HepG2 (cell line): Measurements from ENCODE around the gene GMEB2. TPM values are rescaled to one million over a fixed set of nuclear protein-coding genes. Genes with fewer than 3 reads are reported as not detected.

Source experiments
- CREBL2 ChIP-seq: sonication (generic); formaldehyde crosslinking; IDR thresholded peaks from 2 replicates; pipeline ENCODE4 v1.8.1; 2023; ENCODE audit warnings: missing genetic modification reagents, mild to moderate bottlenecking, borderline replicate concordance
- JARID2 ChIP-seq: sonication (generic); formaldehyde crosslinking; IDR thresholded peaks from 2 replicates; pipeline ENCODE4 v1.8.1; 2023; ENCODE audit warnings: missing genetic modification reagents, inconsistent platforms; ENCODE audit not compliant: insufficient replicate concordance
- NFYB ChIP-seq: sonication (generic); formaldehyde crosslinking; IDR thresholded peaks from 2 replicates; pipeline ENCODE4 v1.4.0; 2020; ENCODE audit warnings: missing genetic modification reagents
- SALL2 ChIP-seq: sonication (generic); formaldehyde crosslinking; IDR thresholded peaks from 2 replicates; pipeline ENCODE4 v1.8.1; 2023; ENCODE audit warnings: mild to moderate bottlenecking, missing genetic modification reagents, inconsistent platforms
- TCF7 ChIP-seq: sonication (generic); IDR thresholded peaks from 2 replicates; pipeline ENCODE4 v1.6.1; 2016; ENCODE audit warnings: antibody characterized with exemption, low read depth
- TEAD3 ChIP-seq: optimal IDR thresholded peaks from 2 replicates; pipeline ENCODE3; 2016; ENCODE audit warnings: borderline replicate concordance
- ZFP37 ChIP-seq: sonication (generic); formaldehyde crosslinking; IDR thresholded peaks from 2 replicates; pipeline ENCODE4 v1.4.0; 2020; ENCODE audit warnings: missing genetic modification reagents, borderline replicate concordance
- ZNF644 ChIP-seq: IDR thresholded peaks from 2 replicates; pipeline ENCODE4 v1.6.1; 2016; ENCODE audit warnings: low read depth
- ZNF766 ChIP-seq: sonication (generic); formaldehyde crosslinking; IDR thresholded peaks from 2 replicates; pipeline ENCODE4 v1.5.0; 2020; ENCODE audit warnings: missing genetic modification reagents, borderline replicate concordance
- polyA plus RNA-seq, 8 experiments: library from polyadenylated mRNA; depleted of rRNA in 3 of 8; stranded (reverse) in 7 of 8; unstranded in 1 of 8; fragments of >200 nt; fragmentation: Illumina TruSeq in 4 of 8; extraction: Trizol in 4 of 8; gene quantifications; 2 replicates each; pipeline versions ENCODE4 v1.2.1 to v1.2.3, GENCODE V29; 2011 to 2016; ENCODE audit warnings: low read depth in 4 of 8, missing spikeins in 1 of 8, mixed read lengths in 1 of 8; ENCODE audit not compliant: insufficient read depth in 1 of 8
- total RNA-seq, 5 experiments: library from RNA; depleted of rRNA; stranded (reverse); fragments of >200 nt; fragmentation: Illumina TruSeq; extraction: Trizol; gene quantifications; 2 replicates each; pipeline ENCODE4 v1.2.3, GENCODE V29; 2016; ENCODE audit warnings: low read depth in 1 of 5
- TF ChIP-seq, protein P1 (sequence below): sonication (generic); formaldehyde crosslinking; IDR thresholded peaks from 2 replicates; pipeline ENCODE4 v1.8.0; 2022; ENCODE audit warnings: missing genetic modification reagents, mild to moderate bottlenecking, borderline replicate concordance
- TF ChIP-seq, protein P2 (sequence below): fragments of 450-650 bp; IDR thresholded peaks from 2 replicates; pipeline ENCODE4 v1.6.1; 2017; ENCODE audit warnings: mild to moderate bottlenecking
- TF ChIP-seq, protein P3 (sequence below): sonication (generic); formaldehyde crosslinking; IDR thresholded peaks from 2 replicates; pipeline ENCODE4 v1.8.0; 2022; ENCODE audit warnings: missing genetic modification reagents, mild to moderate bottlenecking, inconsistent platforms, borderline replicate concordance
- TF ChIP-seq, protein P4 (sequence below): sonication (generic); formaldehyde crosslinking; IDR thresholded peaks from 2 replicates; pipeline ENCODE4 v1.5.0; 2020; ENCODE audit warnings: mild to moderate bottlenecking, missing genetic modification reagents, borderline replicate concordance

The GMEB2 gene
- total and polyA plus RNA-seq, 2 of the 13 experiments (the other 11 are each of a cell fraction or from before 2014, with no cell fraction given), result 10.6 to 12.4 TPM

DNA sequence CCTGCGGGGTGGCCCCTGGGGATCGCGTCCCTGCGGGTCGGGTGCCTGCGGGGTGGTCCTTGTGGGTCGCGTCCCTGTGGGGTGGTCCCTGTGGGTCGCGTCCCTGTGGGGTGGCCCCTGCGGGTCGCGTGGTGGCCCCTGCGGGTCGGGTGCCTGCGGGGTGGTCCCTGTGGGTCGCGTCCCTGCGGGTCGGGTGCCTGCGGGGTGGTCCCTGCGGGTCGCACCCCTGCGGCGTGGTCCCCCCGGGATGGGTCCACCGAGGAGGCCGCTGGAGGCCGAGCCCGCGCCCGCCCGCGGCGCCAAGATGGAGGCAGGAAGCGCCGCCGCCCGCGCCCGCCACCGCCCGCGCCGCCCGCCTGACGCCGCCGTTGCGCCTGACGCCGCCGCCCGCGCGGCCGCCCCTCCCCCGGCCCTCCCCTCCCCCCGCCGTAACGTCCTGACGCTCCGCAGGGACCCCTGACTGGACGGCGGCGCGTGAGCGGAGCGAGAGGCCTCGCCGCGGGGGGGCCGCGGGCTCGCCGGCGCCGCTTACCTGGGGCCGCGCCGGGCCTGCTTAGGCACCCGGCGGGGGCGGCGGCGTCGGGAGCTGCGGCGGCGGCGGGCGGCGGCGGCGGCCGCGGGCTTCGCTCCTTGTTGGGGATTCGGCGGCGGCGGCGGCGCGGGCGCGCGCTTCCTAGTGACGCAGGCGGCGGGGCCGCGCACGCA lies at the start of gene GMEB2 (continued):
- TF ChIP-seq SALL2 (CRISPR knock-in tag) (peak; percentile 70; the same call in 1 of the 2 replicates), TCF7 (no peak), JARID2 (CRISPR knock-in tag) (peak; percentile 78), ZNF644 (CRISPR knock-in tag) (no peak), ZNF766 (CRISPR knock-in tag) (peak; percentile 81; the same call in 1 of the 2 replicates), ZFP37 (CRISPR knock-in tag) (no peak), NFYB (CRISPR knock-in tag) (no peak), CREBL2 (no peak), TEAD3 (CRISPR knock-in tag) (no peak)
- TF ChIP-seq, protein P1, sequence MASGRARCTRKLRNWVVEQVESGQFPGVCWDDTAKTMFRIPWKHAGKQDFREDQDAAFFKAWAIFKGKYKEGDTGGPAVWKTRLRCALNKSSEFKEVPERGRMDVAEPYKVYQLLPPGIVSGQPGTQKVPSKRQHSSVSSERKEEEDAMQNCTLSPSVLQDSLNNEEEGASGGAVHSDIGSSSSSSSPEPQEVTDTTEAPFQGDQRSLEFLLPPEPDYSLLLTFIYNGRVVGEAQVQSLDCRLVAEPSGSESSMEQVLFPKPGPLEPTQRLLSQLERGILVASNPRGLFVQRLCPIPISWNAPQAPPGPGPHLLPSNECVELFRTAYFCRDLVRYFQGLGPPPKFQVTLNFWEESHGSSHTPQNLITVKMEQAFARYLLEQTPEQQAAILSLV (CRISPR knock-in tag), result no peak; the same call in 1 of the 2 replicates
- TF ChIP-seq, protein P2, sequence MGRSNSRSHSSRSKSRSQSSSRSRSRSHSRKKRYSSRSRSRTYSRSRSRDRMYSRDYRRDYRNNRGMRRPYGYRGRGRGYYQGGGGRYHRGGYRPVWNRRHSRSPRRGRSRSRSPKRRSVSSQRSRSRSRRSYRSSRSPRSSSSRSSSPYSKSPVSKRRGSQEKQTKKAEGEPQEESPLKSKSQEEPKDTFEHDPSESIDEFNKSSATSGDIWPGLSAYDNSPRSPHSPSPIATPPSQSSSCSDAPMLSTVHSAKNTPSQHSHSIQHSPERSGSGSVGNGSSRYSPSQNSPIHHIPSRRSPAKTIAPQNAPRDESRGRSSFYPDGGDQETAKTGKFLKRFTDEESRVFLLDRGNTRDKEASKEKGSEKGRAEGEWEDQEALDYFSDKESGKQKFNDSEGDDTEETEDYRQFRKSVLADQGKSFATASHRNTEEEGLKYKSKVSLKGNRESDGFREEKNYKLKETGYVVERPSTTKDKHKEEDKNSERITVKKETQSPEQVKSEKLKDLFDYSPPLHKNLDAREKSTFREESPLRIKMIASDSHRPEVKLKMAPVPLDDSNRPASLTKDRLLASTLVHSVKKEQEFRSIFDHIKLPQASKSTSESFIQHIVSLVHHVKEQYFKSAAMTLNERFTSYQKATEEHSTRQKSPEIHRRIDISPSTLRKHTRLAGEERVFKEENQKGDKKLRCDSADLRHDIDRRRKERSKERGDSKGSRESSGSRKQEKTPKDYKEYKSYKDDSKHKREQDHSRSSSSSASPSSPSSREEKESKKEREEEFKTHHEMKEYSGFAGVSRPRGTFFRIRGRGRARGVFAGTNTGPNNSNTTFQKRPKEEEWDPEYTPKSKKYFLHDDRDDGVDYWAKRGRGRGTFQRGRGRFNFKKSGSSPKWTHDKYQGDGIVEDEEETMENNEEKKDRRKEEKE, result no peak
- TF ChIP-seq, protein P3, sequence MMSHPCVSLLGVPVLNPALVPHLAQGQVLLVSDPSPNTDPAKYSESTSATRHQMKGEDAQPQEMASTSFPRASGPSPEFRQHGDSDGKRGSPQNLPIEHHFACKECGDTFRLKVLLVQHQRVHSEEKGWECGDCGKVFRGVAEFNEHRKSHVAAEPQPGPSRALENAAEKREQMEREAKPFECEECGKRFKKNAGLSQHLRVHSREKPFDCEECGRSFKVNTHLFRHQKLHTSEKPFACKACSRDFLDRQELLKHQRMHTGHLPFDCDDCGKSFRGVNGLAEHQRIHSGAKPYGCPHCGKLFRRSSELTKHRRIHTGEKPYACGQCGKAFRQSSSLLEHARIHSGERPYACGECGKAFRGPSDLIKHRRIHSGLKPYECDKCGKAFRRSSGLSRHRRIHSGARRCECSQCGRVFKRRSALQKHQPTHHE (CRISPR knock-in tag), result peak; percentile 85; the same call in 1 of the 2 replicates
- TF ChIP-seq, protein P4, sequence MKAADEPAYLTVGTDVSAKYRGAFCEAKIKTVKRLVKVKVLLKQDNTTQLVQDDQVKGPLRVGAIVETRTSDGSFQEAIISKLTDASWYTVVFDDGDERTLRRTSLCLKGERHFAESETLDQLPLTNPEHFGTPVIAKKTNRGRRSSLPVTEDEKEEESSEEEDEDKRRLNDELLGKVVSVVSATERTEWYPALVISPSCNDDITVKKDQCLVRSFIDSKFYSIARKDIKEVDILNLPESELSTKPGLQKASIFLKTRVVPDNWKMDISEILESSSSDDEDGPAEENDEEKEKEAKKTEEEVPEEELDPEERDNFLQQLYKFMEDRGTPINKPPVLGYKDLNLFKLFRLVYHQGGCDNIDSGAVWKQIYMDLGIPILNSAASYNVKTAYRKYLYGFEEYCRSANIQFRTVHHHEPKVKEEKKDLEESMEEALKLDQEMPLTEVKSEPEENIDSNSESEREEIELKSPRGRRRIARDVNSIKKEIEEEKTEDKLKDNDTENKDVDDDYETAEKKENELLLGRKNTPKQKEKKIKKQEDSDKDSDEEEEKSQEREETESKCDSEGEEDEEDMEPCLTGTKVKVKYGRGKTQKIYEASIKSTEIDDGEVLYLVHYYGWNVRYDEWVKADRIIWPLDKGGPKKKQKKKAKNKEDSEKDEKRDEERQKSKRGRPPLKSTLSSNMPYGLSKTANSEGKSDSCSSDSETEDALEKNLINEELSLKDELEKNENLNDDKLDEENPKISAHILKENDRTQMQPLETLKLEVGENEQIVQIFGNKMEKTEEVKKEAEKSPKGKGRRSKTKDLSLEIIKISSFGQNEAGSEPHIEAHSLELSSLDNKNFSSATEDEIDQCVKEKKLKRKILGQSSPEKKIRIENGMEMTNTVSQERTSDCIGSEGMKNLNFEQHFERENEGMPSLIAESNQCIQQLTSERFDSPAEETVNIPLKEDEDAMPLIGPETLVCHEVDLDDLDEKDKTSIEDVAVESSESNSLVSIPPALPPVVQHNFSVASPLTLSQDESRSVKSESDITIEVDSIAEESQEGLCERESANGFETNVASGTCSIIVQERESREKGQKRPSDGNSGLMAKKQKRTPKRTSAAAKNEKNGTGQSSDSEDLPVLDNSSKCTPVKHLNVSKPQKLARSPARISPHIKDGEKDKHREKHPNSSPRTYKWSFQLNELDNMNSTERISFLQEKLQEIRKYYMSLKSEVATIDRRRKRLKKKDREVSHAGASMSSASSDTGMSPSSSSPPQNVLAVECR (CRISPR knock-in tag), result no peak; the same call in 1 of the 2 replicates
